CD14-positive monocyte (primary cell): Measurements from ENCODE around the gene WNT11. TPM values are rescaled to one million over a fixed set of nuclear protein-coding genes. Genes with fewer than 3 reads are reported as not detected.

Source experiments
- DNase-seq, 3 donors: peaks; one replicate each; pipeline ENCODE4 v3.0.0-alpha.2; 2011 to 2022
- H2AFZ ChIP-seq: 2 replicates; pipeline ENCODE4 v1.6.0; 2012; ENCODE audit warnings: mild to moderate bottlenecking, low read depth, low read length, inconsistent platforms; ENCODE audit not compliant: insufficient read depth, poor library complexity, severe bottlenecking
- H3K27ac ChIP-seq, 2 donors: 1 replicate in 1 of 2; 2 replicates in 1 of 2; pipeline ENCODE4 v1.5.1; 2012 to 2013; ENCODE audit warnings: low read length in 2 of 2, control low read depth in 1 of 2, inconsistent platforms in 1 of 2, low read depth in 1 of 2, mild to moderate bottlenecking in 1 of 2
- H3K27me3 ChIP-seq, 2 donors: one replicate each; pipeline versions ENCODE4 v1.6.0 to v1.6.1; 2011 to 2013; ENCODE audit warnings: low read length in 2 of 2; ENCODE audit not compliant: control insufficient read depth in 2 of 2, insufficient read depth in 2 of 2
- H3K36me3 ChIP-seq, 2 donors: replicated peaks in 1 of 2; 1 replicate in 1 of 2; 2 replicates in 1 of 2; pipeline versions ENCODE4 v1.5.1 to v1.6.1; 2012 to 2013; ENCODE audit warnings: low read length in 2 of 2, control low read depth in 1 of 2, inconsistent platforms in 1 of 2, mild to moderate bottlenecking in 1 of 2; ENCODE audit not compliant: insufficient read depth in 2 of 2, control insufficient read depth in 1 of 2
- H3K4me1 ChIP-seq, 2 donors: 1 replicate in 1 of 2; 2 replicates in 1 of 2; pipeline versions ENCODE4 v1.5.1 to v1.6.1; 2012 to 2013; ENCODE audit warnings: low read length in 2 of 2, control low read depth in 1 of 2, inconsistent platforms in 1 of 2, mild to moderate bottlenecking in 1 of 2, moderate library complexity in 1 of 2; ENCODE audit not compliant: insufficient read depth in 2 of 2, control insufficient read depth in 1 of 2
- H3K4me2 ChIP-seq: replicated peaks from 2 replicates; pipeline ENCODE3; 2012; ENCODE audit warnings: low read length, moderate library complexity, mild to moderate bottlenecking; ENCODE audit not compliant: poor library complexity, severe bottlenecking; ENCODE audit errors: extremely low read depth
- H3K4me3 ChIP-seq, 3 experiments: fragments of 200-600 bp in 1 of 3; sonication (generic) in 1 of 3; replicated peaks in 1 of 3; 1 replicate in 2 of 3; 2 replicates in 1 of 3; pipeline ENCODE4 v1.5.1; 2011 to 2013; ENCODE audit warnings: low read length in 3 of 3, mild to moderate bottlenecking in 3 of 3, control low read depth in 2 of 3, low read depth in 2 of 3, inconsistent platforms in 1 of 3, moderate library complexity in 1 of 3
- H3K79me2 ChIP-seq: 2 replicates; pipeline ENCODE4 v1.6.0; 2012; ENCODE audit warnings: mild to moderate bottlenecking, control low read depth, inconsistent platforms, low read length, moderate library complexity; ENCODE audit not compliant: insufficient read depth
- H3K9ac ChIP-seq: 2 replicates; pipeline ENCODE4 v1.6.0; 2017; ENCODE audit warnings: low read length, mild to moderate bottlenecking; ENCODE audit not compliant: insufficient read depth, poor library complexity, severe bottlenecking
- H3K9me3 ChIP-seq, 2 donors: replicated peaks in 1 of 2; 1 replicate in 1 of 2; 2 replicates in 1 of 2; pipeline versions ENCODE4 v1.5.1 to v1.6.1; 2012 to 2013; ENCODE audit warnings: low read length in 2 of 2, control low read depth in 1 of 2; ENCODE audit not compliant: control insufficient read depth in 1 of 2, insufficient read depth in 1 of 2
- H4K20me1 ChIP-seq: 2 replicates; pipeline ENCODE4 v1.6.0; 2012; ENCODE audit warnings: mild to moderate bottlenecking, low read length, control low read depth, moderate library complexity; ENCODE audit not compliant: insufficient read depth
- H3K27ac Mint-ChIP-seq, 7 donors: one replicate each; pipeline ENCODE4 v1.8.0; 2020; ENCODE audit warnings: mild to moderate bottlenecking in 7 of 7, mixed read lengths in 7 of 7, moderate library complexity in 6 of 7, inconsistent platforms in 2 of 7
- H3K27me3 Mint-ChIP-seq, 3 donors: one replicate each; pipeline ENCODE4 v1.8.0; 2021 to 2022; ENCODE audit warnings: low read depth in 3 of 3, mild to moderate bottlenecking in 3 of 3, mixed read lengths in 3 of 3, moderate library complexity in 3 of 3, inconsistent platforms in 1 of 3
- H3K36me3 Mint-ChIP-seq, 2 donors: one replicate each; pipeline ENCODE4 v1.8.0; 2020; ENCODE audit warnings: mixed read lengths in 2 of 2, inconsistent platforms in 1 of 2, mild to moderate bottlenecking in 1 of 2
- H3K4me1 Mint-ChIP-seq: one replicate; pipeline ENCODE4 v1.8.0; 2020; ENCODE audit warnings: mild to moderate bottlenecking, mixed read lengths
- H3K4me3 Mint-ChIP-seq, 2 donors: one replicate each; pipeline ENCODE4 v1.8.0; 2020; ENCODE audit warnings: mild to moderate bottlenecking in 2 of 2, mixed read lengths in 2 of 2, moderate library complexity in 1 of 2
- H3K9me3 Mint-ChIP-seq, 7 donors: one replicate each; pipeline ENCODE4 v1.8.0; 2020 to 2022; ENCODE audit warnings: mixed read lengths in 7 of 7, mild to moderate bottlenecking in 6 of 7, moderate library complexity in 6 of 7, inconsistent platforms in 2 of 7
- WGBS: methylation state at CpG from one replicate; pipeline ENCODE4 v1.1.5; 2013; ENCODE audit warnings: missing lambda C conversion rate; ENCODE audit not compliant: insufficient coverage; 5-methylcytosine and 5-hydroxymethylcytosine counted together
- intact Hi-C, 2 donors: fragments of 100-400 bp; cut with micrococcal nuclease; formaldehyde crosslinking; loops; one replicate each; pipeline versions ENCODE4 v1.15.0 to v1.15.1; 2023
- polyA plus RNA-seq, 3 donors: library from polyadenylated mRNA; depleted of rRNA in 1 of 3; unstranded in 2 of 3; stranded (reverse) in 1 of 3; fragments of 300-500 nt in 2 of 3; fragments of >200 nt in 1 of 3; fragmentation: Illumina TruSeq in 2 of 3; gene quantifications; 1 replicate in 2 of 3; 2 replicates in 1 of 3; pipeline ENCODE4 v1.2.3, GENCODE V29; 2012 to 2021
- TF ChIP-seq, protein P1 (sequence below): fragments of 200-600 bp; IDR thresholded peaks from one replicate; pipeline ENCODE4 v1.8.0; 2022; ENCODE audit warnings: antibody characterized with exemption, mild to moderate bottlenecking

Gene WNT11
- polyA plus RNA-seq, 3 donors, result 0.09 to 0.24 (median 0.21) TPM

GRCh38 chr11:76177250-76177686, 29.0 kb downstream of the WNT11 start:
- Mint-ChIP-seq H3K36me3 (no peaks in the 10 kb centered on the region), H3K4me1 (no peaks in the 10 kb centered on the region), H3K27me3 (peaks cover 0 to 3% (median under 1%) of the 10 kb centered on the region in 3 donors), H3K4me3 (no peak overlapping the region), H3K9me3 (no peaks in the 10 kb centered on the region), H3K27ac (no peak overlapping the region)
- DNase-seq, result no peak
- no peak overlapping the region for H3K27ac ChIP-seq
- no peak overlapping the region for H3K9ac ChIP-seq
- no peaks in the 10 kb centered on the region for H3K9me3 ChIP-seq
- no peaks in the 10 kb centered on the region for H3K4me1 ChIP-seq
- H3K4me3 ChIP-seq, result no peak overlapping the region
- intact Hi-C loops, result no loop called here
- no peaks in the 10 kb centered on the region for H3K36me3 ChIP-seq
- H3K79me2 ChIP-seq, result no peaks in the 10 kb centered on the region
- H3K27me3 ChIP-seq, result no peaks in the 10 kb centered on the region
- TF ChIP-seq, protein P1, sequence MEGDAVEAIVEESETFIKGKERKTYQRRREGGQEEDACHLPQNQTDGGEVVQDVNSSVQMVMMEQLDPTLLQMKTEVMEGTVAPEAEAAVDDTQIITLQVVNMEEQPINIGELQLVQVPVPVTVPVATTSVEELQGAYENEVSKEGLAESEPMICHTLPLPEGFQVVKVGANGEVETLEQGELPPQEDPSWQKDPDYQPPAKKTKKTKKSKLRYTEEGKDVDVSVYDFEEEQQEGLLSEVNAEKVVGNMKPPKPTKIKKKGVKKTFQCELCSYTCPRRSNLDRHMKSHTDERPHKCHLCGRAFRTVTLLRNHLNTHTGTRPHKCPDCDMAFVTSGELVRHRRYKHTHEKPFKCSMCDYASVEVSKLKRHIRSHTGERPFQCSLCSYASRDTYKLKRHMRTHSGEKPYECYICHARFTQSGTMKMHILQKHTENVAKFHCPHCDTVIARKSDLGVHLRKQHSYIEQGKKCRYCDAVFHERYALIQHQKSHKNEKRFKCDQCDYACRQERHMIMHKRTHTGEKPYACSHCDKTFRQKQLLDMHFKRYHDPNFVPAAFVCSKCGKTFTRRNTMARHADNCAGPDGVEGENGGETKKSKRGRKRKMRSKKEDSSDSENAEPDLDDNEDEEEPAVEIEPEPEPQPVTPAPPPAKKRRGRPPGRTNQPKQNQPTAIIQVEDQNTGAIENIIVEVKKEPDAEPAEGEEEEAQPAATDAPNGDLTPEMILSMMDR, result no peak
- 93% methylated on average over 6 of the region's 6 CpGs for WGBS
- H3K4me2 ChIP-seq, result no peak overlapping the region
- H4K20me1 ChIP-seq, result no peaks in the 10 kb centered on the region
- H2AFZ ChIP-seq, result no peak overlapping the region

GRCh38 chr11:76176463-76176862, 29.8 kb downstream of the WNT11 start:
- Histone ChIP-seq H3K36me3 (no peaks in the 10 kb centered on the region), H3K27me3 (no peaks in the 10 kb centered on the region), H3K4me1 (no peaks in the 10 kb centered on the region), H2AFZ (no peak overlapping the region), H3K27ac (no peak overlapping the region), H3K4me2 (no peak overlapping the region), H3K4me3 (no peak overlapping the region), H3K79me2 (no peaks in the 10 kb centered on the region), H4K20me1 (no peaks in the 10 kb centered on the region), H3K9ac (no peak overlapping the region), H3K9me3 (no peaks in the 10 kb centered on the region)
- TF ChIP-seq, protein P1, result no peak
- no peaks in the 10 kb centered on the region for H3K4me1 Mint-ChIP-seq
- H3K27ac Mint-ChIP-seq, result no peak overlapping the region
- DNase-seq, result no peak
- H3K9me3 Mint-ChIP-seq, result no peaks in the 10 kb centered on the region
- no peak overlapping the region for H3K4me3 Mint-ChIP-seq
- WGBS, result 94% methylated on average over 9 of the region's 9 CpGs
- peaks cover 0 to 3% (median 1%) of the 10 kb centered on the region in 3 donors for H3K27me3 Mint-ChIP-seq
- intact Hi-C loops, result no loop called here
- no peaks in the 10 kb centered on the region for H3K36me3 Mint-ChIP-seq
